ENCODE data around the gene LAPTM5. TPM values are rescaled to one million over a fixed set of nuclear protein-coding genes. Genes with fewer than 3 reads are reported as not detected.
"Not testable (repeated sequence)": the region's sequence is repeated elsewhere in the genome, so short reads cannot be mapped to it uniquely, and the experiment has no call there.

Gene LAPTM5
- total RNA-seq, 1 donor from 2014 or later = 424 TPM

DNA sequence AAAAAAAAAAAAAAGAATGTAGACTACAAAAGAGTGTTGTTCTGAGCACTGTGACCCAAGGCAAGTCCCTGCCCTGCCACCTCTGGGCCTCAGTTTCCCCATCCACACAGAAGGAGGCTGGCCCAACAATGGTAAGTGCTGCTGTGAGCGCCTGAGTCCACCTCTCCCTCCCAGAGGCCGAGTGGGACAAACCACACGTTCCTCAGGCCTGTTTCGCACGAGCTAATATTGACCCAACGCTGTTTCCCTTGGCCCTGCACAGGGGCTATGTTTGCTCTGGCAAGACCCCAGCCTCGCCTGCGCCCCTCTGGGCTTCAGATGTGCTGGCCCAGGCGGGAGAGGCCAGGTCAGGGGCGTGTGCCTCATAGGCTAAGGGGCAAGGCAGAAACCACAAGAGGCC, 12.6 kb upstream of the LAPTM5 start:
- DNase-seq (no peak), ATAC-seq (no peak)
- H3K27me3 ChIP-seq = no peaks in the 10 kb centered on the region
- H3K27ac ChIP-seq = no peak overlapping the region
- H3K9me3 ChIP-seq = no peaks in the 10 kb centered on the region
- H3K4me3 ChIP-seq = no peak overlapping the region
- TF ChIP-seq, protein P1, sequence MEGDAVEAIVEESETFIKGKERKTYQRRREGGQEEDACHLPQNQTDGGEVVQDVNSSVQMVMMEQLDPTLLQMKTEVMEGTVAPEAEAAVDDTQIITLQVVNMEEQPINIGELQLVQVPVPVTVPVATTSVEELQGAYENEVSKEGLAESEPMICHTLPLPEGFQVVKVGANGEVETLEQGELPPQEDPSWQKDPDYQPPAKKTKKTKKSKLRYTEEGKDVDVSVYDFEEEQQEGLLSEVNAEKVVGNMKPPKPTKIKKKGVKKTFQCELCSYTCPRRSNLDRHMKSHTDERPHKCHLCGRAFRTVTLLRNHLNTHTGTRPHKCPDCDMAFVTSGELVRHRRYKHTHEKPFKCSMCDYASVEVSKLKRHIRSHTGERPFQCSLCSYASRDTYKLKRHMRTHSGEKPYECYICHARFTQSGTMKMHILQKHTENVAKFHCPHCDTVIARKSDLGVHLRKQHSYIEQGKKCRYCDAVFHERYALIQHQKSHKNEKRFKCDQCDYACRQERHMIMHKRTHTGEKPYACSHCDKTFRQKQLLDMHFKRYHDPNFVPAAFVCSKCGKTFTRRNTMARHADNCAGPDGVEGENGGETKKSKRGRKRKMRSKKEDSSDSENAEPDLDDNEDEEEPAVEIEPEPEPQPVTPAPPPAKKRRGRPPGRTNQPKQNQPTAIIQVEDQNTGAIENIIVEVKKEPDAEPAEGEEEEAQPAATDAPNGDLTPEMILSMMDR (IDR thresholded peaks at IDR 0.05) = no peak
- H3K36me3 ChIP-seq = no peaks in the 10 kb centered on the region
- no peaks in the 10 kb centered on the region for H3K4me1 ChIP-seq
- intact Hi-C loops (cut with DNase I) = no loop called here

DNA sequence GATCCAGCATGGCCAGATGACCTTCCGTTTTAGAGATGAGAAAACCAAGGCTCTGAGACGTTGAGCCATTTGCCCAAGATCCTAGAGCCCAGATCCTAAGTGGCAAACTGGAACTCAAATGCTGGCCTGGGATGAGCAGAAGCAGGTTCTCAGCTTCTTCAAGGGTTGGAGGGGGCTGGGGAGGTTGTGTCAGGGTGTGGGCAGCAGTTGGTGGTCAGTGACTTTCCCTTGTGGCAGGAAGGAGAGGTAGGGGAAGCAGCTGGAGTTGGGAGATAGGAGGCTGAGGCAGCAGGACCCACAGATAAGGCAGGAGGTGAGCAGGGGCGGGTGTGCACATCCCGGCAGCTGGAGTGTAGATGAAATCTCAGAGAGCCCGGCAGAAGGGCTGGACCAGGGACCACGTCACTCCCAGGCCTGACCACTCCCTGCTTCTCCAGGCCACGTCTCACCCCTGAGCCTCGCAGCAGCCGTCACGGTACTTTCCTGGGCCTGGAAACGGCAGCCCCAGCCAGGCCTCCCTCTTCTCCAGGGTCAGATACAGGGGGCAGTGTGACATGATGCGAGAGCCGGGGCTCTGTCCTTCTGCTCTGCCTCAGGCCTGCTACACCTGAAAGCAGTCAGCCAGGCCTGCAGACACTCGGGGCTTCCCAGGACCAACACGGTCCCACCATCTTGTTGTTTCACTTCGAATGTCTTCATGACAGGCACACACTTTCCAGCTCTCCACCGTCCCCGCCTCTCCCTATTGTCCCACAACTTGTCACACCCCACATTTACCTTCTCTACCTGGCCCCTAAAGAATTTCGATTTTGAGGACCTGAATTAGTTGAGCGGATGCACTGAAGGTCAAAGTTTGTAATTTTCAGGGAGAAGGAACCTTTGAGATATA, 11.5 kb upstream of the LAPTM5 start:
- intact Hi-C loops (cut with DNase I) = no loop called here
- no peak for ATAC-seq
- no peak for DNase-seq

DNA sequence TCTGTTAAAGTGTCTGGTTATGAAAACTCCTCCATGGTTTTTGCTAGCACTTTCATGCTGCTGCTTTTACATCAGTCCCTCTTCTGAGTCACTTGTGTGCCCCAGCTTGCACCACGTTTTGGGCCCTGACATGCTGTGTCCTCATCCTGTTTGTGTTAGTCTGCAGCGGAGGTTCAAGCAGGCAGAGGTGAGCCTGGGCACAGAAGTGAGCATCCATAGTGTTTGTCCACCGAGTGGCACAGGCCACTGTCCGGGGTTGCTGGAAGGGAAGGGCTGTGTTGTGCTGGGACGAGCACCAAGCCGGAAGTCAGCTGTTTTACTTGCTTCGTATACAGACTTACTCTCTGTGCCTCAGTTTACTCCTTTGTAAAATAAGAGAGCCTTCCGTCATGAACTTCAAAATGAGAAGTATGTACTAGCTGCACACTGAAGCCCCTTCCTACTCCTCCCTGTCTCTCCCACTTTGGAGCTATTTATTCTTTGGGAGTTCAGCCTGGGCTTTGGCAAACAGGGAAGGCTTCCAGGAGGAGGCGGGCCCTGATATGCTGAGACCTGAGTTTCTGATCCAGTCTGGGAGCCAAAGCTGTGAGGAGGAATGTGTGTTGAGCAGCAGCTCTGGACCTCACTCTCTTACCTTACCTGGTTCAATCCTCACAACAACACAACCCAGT, 10.7 kb upstream of the LAPTM5 start:
- Histone ChIP-seq H3K36me3 (no peaks in the 10 kb centered on the region), H3K27me3 (no peaks in the 10 kb centered on the region), H3K9me3 (no peaks in the 10 kb centered on the region), H3K27ac (no peak overlapping the region), H3K4me1 (no peaks in the 10 kb centered on the region), H3K4me3 (no peak overlapping the region)
- TF ChIP-seq, protein P1 (IDR thresholded peaks at IDR 0.05) = no peak
- ATAC-seq (no peak), DNase-seq (no peak)
- intact Hi-C loops (cut with DNase I) = no loop called here

More for the DNA sequence above, 11.5 kb upstream of the LAPTM5 start:
- TF ChIP-seq, protein P1 (IDR thresholded peaks at IDR 0.05) = no peak
- no peak overlapping the region for H3K4me3 ChIP-seq
- no peaks in the 10 kb centered on the region for H3K27me3 ChIP-seq
- H3K9me3 ChIP-seq = no peaks in the 10 kb centered on the region
- no peaks in the 10 kb centered on the region for H3K4me1 ChIP-seq
- H3K27ac ChIP-seq = no peak overlapping the region
- no peaks in the 10 kb centered on the region for H3K36me3 ChIP-seq

DNA sequence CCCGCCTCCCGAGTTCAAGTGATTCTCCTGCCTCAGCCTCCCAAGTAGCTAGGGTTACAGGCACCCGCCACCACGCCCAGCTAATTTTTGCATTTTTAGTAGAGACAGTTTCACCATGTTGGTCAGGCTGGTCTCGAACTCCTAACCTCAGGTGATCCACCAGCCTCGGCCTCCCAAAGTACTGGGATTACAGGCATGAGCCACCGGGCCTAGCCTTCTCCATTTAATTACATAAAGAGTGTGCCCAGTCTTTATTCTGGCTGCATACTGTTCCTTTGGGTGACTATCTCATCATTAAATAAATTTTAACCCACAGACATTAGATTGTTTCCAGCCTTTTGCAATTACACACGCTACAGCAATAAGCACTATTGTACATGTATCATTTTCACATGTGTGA, 9.4 kb upstream of the LAPTM5 start:
- H3K27ac ChIP-seq; H3K4me3 ChIP-seq; H3K36me3 ChIP-seq; H3K27me3 ChIP-seq; H3K4me1 ChIP-seq; ATAC-seq; H3K9me3 ChIP-seq; DNase-seq; intact Hi-C loops (cut with DNase I): not testable (repeated sequence)

DNA sequence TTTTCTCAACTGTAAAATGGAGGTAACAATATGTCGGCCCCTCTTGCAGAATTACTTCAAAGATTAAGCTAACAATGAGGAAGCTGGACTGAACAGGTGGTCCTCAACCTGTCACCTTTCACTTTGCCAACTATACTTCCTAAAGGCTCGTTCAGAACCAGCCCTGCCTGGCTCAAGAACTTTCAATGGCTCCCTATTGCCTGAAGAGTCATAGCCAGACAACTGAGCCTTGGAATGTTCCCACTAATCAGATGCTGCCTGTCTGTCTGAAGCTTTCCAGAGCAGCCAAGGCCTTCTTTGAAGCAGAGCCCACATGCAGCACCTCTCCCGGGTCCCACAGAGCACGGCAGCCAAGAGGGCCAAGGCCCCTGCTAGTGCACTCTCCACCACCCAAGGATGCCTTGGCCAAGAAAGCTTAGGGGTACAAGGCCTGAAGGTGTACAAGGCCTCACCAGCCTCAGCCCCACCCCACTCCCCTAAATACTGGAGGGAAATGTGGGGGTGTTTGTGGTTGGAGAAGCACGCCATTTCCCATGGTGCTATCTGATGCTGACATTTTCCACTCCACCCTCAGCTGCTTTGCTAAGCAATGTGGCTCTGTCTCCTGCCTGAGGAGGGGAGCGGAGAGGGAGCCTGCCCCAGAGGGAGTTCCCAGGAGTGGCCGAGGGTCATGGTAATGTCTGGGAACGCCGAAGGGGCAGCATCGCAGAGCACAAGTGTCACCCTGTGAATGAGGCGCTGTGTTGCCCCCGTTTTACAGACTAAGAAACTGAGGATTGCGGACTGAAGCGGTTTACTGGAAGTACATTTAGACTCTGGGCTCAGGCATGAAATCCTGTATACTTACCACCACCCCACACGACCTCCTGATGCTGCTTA, 8.2 kb upstream of the LAPTM5 start:
- no peaks in the 10 kb centered on the region for H3K27me3 ChIP-seq
- TF ChIP-seq, protein P1 (IDR thresholded peaks at IDR 0.05) = no peak
- intact Hi-C loops (cut with DNase I) = no loop called here
- ATAC-seq = no peak
- no peaks in the 10 kb centered on the region for H3K36me3 ChIP-seq
- no peaks in the 10 kb centered on the region for H3K9me3 ChIP-seq
- no peak overlapping the region for H3K4me3 ChIP-seq
- peaks cover under 1% of the 10 kb centered on the region for H3K4me1 ChIP-seq
- DNase-seq = no peak
- no peak overlapping the region for H3K27ac ChIP-seq
